ENCODE results near the gene SMYD4.
"Not testable (repeated sequence)": the region's sequence is repeated elsewhere in the genome, so short reads cannot be mapped to it uniquely, and the experiment has no call there.

Gene SMYD4

DNA sequence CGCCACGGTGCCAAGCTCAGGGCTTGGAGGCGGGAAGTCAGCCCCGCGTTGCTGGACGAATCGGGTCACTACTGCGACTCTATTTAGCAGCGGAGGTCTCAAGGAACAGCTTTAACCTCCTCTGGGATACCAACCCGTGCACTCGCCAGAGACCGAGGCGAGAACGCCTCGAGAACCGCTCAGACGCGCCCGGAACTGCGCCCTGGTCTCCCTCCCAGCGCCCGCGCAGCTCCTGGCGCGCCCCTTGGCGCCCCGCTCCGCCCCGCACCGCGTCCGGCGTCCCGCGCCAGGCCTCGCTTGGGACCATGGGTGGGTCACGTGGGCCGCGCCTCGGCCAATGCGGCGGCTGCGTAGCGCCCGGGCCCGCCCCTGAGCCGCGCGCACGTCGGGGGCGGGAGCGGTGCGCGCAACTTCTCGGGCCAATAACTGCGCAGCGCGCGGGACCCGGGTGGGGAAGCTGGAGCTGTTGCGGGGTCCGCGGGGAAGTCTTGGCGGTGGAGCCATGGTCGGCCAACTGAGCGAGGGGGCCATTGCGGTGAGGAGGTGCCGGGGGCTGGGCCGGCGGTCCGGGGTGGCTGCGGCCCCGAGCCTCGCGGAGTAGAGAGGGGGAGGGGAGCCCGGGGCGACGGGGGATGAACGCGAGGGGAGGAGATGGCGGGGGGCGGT, at the start of gene SMYD4, which contains the start of gene RPA1:
Gene SMYD4 (minus strand): TSS at position 311 of the 666 bp plus-strand sequence. CDS start 1,908 bp downstream, outside the sequence.
Gene RPA1 (plus strand): TSS at position 414 of the 666 bp plus-strand sequence. CDS start 89 bp downstream, at position 503.
- peak; percentile 62 for DNase-seq

GRCh38 chr17:1878419-1879121, 48.9 kb upstream of the SMYD4 start:
- no peak for DNase-seq

GRCh38 chr17:1875597-1875996, 45.9 kb upstream of the SMYD4 start:
- DNase-seq: no peak

GRCh38 chr17:1873418-1873817, 43.7 kb upstream of the SMYD4 start:
- no peak for DNase-seq

GRCh38 chr17:1872976-1873375, 43.3 kb upstream of the SMYD4 start:
- no peak for DNase-seq

GRCh38 chr17:1872254-1872653, 42.6 kb upstream of the SMYD4 start:
- DNase-seq: no peak

- DNase-seq: no peak
Observed at GRCh38 chr17:1871756-1872155, 42.1 kb upstream of the SMYD4 start.

DNA sequence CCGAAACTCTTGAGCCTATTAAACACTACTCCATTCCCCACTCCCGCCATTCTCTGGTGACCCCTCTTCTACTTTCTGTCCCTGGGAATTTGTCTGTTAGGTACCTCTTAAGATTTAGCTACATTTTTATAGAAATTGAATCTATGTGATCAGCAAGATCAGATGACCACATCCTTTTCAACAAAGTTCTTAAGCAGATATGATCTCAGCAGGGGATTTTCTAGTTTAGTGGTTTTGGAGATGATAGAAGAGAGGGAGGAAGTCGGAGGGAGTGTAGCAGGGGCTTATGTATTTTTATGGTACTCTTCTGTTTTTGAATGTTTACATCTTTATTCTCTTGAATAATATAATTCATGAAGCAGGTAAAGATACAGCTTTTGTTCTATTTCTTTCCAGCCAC, 40.9 kb upstream of the SMYD4 start:
- DNase-seq: no peak

DNA sequence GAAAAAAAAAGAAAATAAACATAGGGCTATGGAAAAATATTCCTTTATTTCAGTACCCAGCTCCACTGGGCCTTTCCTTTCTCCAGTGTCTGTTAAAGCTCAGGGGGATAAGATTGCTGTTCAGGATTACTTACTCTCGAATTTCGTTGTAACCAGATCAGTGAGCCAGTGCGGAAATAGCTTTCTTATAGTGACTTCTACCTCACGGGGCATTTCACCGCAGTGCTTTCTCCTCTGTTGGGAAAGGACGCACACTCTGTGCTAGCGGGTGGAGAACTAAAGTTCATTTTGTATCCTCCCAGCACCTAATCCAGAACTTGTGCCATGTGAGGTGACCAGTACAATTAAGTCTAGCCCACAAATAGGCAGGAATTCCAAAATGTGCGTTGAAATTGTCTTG, 38.4 kb upstream of the SMYD4 start:
- no peak for DNase-seq

- no peak for DNase-seq
Observed at GRCh38 chr17:1867307-1867706, 37.6 kb upstream of the SMYD4 start.

DNA sequence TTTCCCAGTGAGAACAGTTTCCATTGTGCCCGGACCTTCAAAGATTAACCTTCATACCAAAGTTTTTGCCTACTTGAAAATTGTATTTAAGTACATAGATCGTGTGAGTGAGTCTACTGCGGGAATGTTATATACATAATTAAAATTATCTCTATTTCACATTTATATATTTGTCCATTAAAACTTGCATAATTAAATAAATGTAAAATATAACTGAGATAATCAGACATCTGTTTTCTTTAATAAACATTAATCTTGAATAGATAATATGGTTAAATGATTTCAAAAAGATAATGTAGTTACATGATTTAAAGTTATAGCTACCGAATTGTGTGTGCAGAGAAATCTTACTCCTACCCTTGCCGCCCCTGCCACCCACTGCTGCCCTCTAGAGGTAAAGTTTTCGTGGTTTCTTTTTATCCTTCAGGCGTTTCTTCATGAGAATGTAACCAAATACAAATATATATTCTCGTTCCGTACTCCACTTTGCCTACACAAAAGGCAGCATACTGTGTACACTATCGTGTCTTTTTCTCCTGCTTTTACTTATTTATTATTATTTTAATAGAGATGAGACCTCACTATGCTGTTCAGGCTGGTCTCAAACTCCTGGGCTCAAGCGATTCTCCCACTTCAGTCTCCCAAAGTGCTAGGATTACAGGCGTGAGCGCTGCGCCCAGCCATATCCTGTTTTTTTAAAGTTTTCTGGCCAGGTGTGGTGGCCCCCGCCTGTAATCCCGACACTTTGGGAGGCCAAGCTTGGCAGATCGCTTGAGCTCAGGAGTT, 35.7 kb upstream of the SMYD4 start:
- DNase-seq: no peak

DNA sequence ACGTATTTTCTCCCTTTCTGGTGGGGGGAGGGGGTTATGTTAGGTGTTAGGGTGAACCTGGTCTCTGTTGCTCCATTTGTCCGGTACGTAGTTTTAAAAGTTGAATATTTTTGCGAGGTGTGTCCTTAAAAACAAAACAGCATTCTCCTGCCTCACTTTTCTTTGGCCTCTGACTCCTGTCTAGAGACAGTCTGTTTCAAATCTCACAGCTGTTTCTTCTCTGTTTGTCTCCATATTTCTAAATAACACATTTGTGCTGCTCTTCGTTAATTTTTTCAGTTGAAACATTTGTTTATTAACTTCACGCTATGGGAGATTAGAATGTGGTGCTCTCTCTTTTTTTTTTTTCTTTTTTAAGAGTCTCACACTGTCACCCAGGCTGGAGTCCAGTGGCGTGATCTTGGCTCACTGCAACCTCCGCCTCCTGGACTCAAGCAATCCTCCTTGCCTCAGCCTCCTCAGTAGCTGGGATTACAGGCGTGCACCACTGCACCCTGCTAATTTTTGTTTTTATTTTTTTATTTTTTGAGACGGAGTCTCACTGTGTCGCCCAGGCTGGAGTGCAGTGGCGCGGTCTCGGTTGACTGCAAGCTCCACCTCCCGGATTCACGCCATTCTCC, 31.8 kb upstream of the SMYD4 start:
- no peak for DNase-seq

GRCh38 chr17:1860978-1861377, 31.3 kb upstream of the SMYD4 start:
- DNase-seq: no peak

DNA sequence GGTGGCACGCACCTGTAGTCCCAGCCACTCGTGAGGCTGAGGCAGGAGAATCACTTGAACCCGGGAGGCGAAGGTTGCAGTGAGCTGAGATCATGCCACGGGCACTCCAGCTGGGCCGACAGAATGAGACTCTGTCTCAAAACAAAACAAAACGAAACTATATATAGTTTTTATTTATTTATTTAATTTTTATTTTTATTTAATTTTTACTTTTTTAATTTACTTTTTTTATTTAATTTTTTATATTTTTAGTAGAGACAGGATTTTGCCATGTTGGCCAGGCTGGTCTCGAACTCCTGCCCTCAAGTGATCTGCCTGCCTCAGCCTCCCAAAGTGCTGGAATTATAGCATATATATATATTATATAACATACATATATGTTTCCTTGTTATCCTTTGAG, 26.8 kb upstream of the SMYD4 start:
- not testable (repeated sequence) for DNase-seq

GRCh38 chr17:1853698-1854097, 24.0 kb upstream of the SMYD4 start:
- no peak for DNase-seq

DNA sequence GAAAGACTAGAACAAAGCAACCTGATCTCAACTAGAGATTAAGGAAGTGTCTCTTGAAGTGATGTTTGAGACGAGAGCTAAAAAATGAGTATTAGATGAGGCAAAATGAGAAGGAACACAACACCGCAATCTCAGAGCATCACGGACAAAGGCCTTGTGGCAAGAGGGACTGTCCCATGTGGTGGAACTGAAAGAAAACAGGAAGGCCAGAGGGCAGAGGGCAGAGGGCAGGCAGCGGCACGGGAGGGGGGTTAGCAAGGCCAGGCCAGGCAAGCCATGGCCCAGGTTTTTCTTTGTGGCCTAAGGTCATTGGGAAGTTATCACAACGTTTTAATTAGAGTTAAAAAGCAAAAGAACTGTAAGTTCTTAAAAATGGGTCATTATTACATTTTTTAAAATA, 22.6 kb upstream of the SMYD4 start:
- no peak for DNase-seq

DNA sequence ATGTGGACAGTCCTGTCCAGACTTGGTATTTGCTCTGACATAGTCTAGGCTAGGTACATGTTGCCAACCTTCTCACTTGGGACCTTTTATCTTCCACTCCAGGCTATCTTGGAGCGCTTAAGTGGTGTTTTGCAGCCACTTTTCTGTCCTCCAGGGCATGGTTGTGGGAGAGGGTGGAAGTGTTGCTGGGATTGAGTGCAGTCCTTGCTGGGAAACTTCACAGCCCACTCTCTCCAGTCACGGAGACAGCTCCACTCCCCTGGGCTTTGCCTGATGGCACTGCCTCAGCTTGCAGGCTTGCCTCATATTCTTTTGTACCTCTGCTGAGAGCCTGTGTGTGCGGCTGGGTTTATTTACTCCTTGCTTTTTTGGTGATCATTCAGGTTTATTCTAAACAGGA, 17.5 kb upstream of the SMYD4 start:
- DNase-seq: no peak

DNA sequence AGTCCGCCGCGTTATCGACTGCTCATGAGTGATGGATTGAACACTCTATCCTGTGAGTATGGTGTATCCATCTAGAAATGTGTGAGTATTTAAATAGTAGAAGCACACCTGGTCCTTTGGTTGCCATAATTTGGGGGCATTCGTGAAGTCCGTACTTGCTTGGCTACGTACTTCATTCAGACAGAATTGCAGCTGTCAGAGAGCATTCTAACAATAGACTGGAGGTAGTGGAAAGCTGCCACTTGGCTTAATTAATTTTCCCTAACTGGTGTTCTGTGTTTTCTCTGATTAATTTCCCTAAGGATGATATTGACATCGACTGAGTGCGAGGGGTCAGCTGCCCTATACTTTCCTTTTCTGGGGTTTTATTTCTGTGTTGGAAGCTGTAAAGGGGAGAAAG, 14.2 kb upstream of the SMYD4 start:
- DNase-seq: no peak

DNA sequence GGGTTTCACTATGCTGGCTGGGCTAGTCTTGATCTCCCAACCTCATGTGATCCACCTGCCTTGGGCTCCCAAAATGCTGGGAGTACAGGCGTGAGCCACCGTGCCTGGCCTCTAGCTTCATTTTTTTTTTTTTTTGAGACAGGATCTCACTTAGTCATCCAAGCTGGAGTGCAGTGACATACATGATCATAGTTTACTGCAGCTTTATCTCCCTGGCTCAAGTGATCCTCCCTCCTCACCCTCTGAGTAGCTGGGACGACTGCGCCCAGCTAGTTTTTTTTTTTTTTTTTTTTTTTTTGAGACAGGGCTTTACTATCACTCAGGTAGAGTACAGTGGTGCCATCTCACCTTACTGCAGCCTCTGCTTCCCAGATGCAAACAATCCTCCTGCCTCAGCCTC, 9.8 kb upstream of the SMYD4 start:
- no peak for DNase-seq

DNA sequence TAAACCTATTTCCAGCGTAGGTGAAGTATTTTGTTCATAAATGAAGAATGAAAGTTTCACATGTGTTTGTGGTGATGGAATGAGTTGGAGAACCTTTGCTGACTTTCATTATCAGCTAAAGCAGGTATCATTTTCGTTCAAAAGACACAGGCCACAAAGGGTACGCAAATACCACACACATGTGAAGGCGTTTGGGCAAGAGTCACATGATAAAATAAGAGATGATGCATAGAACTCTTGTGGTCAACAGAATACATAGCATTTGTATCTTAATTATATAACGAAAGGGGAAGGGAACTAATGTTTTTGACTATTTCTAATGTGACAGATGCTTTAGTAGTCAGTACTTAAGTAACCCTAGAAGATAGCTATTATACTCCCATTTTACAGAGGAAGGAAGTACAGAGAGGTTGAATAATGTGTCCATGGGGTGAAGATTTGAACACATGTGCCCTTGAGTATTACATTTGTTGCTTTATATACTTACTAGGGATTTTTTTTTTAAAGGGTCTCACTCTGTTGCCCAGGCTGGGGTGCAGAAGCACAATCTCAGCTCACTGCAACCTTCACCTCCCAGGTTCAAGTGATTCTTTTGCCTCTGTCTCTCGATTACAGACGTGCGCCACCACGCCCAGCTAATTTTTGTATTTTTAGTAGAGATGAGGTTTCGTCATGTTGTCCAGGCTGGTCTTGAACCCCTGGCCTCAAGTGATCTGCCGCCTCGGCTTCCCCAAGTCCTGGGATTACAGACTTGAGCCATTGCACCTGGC, 4.9 kb upstream of the SMYD4 start:
- DNase-seq: no peak

GRCh38 chr17:1830288-1830687, 586 bp upstream of the SMYD4 start:
- no peak for DNase-seq

GRCh38 chr17:1829216-1829591, 498 bp downstream of the SMYD4 start:
- no peak for DNase-seq

All from NCI-H446 treated with DMSO at 0.1 percent for 48 hours (cell line).